ENCODE data around the gene NAT16.
"Not testable (repeated sequence)": the region's sequence is repeated elsewhere in the genome, so short reads cannot be mapped to it uniquely, and the experiment has no call there.

NAT16 gene

DNA sequence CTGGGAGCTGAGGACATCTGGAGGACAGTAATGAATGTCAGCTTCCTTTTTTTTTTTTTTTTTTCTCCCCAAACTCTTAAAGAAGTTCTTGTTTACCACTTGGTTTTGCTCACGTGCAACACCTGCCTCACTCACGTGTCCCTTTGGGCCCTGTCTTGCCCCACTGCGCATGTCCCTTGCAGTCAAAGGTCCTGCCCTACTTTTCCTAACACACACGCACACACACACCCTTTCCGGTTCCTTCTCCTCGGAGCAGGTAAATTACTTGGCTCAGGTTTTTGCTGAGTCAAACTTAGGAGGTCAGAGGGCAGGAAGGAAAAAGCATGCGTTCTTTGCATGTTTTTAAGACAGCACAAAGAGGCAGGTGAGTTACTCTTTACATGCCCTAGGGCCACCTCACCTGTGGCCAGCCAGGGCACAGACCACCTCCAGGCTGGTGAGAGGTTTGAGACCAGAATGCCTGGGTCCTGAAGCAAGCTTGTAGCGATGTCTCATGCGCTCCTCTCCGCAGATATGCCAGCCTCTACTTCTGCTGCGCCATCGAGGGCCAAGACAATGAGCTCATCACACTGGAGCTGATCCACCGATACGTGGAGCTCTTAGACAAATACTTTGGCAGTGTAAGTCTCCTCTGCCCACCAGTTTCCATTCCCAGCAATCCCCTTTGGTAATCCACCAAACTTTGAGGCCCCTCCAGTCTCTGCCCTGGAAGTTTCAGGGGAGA, 23.1 kb downstream of the NAT16 start:
- DNase-seq (ENCODE audit: low read depth in 2 of 2): no peak

DNA sequence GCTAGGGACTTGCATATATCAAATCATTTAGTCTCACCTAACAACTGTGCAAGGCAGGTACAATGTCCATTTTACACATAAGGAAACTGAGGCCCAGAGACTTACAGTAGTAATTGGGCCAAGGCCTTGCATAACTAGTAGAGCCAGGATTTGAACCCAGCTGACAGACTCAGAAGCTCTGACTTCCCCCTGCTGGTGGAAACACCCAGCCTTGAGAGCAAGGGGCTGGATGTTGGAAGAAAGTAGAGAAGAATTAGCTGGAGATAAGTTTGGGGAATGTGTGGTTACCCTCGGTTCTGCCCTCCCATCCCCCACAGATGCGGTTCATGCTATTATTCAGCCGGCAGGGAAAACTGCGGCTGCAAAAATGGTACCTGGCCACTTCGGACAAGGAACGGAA, 23.8 kb downstream of the NAT16 start:
- DNase-seq (ENCODE audit: low read depth in 2 of 2): no peak

DNA sequence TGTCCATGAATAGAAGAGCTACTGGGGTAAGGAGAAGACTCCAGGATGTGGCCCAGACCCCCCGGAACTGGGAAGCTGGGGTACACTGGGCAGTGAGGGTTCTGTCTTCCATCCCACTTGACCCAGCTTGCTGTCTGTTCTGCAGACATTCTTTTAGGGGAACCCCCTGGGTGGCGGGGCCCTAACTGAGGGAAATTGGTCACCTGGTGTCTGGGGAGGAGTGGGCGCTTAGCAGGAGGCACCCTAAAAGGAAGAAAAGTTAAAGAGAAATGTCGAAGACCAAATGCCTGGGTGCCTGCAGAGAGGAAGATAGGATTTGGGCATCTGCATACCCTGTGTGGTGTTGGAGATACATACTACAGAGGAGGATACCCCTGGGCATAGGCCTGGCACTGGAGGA, 24.8 kb downstream of the NAT16 start:
- DNase-seq (ENCODE audit: low read depth in 2 of 2): no peak

DNA sequence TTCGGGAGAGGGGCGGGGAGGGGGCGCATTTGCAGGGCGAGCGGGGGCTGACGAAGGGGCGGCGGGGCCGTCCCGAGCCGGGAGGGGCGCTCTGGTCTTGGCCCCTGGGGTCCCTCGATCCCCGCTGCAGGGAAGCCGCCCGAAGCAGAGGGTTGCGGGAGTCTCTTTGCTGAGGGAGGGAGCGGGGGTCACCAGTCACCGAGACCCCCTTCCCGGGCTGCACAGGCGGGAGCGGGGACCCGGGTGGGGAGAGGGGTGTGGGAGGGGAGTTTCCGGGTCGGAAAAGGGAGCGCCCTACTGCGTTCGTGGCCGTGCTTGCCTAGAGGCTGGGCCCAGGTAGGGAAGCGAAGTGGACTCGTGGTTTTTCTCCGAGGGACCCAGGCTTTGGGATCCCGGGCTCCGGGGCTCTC, 25.4 kb downstream of the NAT16 start:
- no peak for DNase-seq (ENCODE audit: low read depth in 2 of 2)

DNA sequence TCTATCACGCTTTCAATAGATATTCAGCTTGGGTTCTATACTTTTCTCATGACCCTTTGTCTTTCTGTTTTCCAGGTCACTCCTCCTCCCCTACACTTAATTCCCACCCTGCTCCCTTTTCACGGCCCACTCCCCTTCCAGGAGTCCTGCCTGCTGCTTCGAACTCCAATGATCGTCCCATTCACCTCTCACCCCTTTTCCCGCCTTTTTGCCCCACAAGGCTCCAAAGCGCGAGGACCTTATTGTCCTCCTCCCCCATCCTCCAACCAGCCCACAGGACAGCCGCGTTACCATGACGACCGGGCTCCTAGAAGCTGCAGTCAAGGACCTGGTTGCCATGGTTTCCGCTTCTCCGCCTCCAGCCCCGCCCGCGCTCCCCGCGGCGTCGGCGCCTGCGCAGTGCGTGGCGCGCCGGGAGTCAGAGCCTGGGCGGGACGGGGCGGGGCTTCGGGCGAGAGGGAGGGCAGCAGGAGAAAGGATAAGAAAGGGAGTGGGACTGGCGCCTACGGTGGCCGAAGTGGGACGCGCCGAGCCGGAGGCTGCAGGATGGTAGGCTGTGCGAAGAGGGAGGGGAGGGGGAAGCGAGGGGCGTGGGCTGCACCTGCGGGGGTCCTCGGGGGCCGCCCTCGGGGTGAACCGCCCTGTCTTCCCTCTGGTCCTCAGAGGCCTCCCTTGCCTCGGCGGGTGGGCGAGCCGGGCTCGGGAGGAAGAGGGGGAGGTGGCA, 26.0 kb downstream of the NAT16 start, which contains the start of gene AP1S1:
AP1S1 (plus strand) TSS at position 508 of the 724 bp plus-strand sequence; CDS start at position 547, 39 bp downstream.
- peak; percentile 89 to 90 for DNase-seq (ENCODE audit: low read depth in 2 of 2)

DNA sequence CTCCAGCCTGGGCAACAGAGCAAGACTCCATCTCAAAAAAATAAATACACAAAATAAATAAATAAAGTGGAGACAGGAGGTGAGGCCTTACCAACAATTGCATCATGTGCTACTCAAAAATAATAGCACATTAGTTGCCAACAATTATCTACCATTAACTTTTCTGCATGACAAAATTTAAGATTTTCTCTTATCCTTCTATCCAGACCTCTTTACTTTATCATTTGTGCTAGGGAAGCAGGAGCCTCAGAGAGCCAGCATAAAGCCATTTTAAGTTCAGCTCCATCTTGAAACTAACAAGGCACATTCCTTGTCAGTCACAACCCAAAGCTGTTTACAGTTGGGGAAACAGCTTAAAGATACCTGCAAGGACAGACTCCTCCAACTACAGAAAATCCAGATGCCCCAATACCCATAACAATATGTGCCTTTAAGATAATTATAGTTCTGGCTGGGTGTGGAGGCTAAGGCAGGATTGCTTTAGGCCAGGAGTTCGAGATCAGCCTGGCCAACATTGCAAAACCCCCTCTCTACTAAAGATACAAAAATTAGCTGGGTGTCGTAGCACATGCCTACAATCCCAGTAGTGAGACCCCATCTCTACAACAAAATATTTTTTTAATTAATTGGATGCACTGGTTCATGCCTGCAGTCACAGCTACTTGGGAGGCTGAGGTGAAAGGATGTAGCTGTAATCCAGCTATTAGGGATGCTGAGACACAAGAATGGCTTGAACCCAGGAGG, 28.0 kb downstream of the NAT16 start:
- no peak for DNase-seq (ENCODE audit: low read depth in 2 of 2)

DNA sequence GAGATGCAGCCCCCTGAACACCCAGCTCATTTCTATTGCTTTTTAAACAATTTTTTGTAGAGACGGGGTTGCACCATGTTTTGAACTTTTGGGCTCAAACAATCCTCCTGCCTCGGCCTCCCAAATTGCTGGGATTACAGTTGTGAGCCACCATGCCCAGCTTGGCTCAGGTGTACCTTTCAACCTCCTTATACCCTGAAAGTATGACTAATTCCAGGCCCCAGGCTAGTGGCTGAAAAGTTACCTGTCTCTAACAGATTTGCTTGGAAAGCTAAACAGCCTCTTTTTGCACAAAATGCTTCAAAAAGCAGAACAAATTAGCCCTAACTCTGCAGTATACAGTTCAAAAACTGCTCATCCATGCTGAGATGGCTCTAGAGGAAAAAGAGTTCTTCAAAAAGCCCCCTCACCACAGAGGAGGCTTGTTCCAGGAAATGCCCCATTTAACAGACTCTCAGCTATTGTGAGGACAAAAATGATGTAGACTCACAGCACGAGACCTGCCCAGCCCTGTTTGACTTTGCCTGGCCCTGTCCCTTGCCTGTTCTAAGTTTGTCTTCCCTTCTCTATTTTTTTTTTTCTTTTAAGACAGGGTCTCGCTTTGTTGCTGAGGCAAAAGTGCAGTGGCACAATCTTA, 39.2 kb downstream of the NAT16 start:
- DNase-seq (ENCODE audit: low read depth in 2 of 2): no peak

DNA sequence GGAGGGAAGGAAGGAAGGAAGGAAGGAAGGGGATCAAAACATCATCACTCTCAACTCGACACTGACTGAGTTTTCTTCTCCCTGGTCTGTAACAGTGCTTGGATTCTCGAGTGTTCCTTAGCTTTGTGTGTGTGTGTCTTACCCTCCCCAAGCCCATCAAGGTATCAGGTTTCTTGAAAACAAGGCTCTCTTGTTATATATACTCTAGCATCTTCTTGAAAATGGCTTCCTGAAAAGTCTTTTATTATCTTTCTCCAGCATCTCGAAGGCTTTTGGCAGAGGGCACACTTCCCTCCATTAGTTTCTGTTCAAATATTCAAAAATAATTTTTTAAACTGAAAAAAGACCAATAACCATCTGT, 39.8 kb downstream of the NAT16 start:
- DNase-seq (ENCODE audit: low read depth in 2 of 2): no peak

DNA sequence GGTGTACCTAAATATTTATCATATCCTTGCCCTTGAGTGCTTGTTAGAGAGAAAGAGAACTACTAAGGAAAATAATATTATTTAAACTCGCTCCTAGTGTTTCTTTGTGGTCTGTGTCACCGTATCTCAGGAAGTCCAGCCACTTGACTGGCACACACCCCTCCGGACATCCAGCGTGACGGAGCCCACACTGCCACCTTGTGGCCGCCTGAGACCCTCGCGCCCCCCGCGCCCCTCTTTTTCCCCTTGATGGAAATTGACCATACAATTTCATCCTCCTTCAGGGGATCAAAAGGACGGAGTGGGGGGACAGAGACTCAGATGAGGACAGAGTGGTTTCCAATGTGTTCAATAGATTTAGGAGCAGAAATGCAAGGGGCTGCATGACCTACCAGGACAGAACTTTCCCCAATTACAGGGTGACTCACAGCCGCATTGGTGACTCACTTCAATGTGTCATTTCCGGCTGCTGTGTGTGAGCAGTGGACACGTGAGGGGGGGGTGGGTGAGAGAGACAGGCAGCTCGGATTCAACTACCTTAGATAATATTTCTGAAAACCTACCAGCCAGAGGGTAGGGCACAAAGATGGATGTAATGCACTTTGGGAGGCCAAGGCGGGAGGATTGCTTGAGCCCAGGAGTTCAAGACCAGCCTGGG, 41.8 kb downstream of the NAT16 start:
- DNase-seq (ENCODE audit: low read depth in 2 of 2): peak; percentile 81 to 87

DNA sequence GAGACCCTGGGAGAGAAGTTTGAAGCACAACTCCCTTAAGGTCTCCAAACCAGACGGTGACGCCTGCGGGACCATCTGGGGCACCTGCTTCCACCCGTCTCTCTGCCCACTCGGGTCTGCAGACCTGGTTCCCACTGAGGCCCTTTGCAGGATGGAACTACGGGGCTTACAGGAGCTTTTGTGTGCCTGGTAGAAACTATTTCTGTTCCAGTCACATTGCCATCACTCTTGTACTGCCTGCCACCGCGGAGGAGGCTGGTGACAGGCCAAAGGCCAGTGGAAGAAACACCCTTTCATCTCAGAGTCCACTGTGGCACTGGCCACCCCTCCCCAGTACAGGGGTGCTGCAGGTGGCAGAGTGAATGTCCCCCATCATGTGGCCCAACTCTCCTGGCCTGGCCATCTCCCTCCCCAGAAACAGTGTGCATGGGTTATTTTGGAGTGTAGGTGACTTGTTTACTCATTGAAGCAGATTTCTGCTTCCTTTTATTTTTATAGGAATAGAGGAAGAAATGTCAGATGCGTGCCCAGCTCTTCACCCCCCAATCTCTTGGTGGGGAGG, 42.4 kb downstream of the NAT16 start:
- no peak for DNase-seq (ENCODE audit: low read depth in 2 of 2)

DNA sequence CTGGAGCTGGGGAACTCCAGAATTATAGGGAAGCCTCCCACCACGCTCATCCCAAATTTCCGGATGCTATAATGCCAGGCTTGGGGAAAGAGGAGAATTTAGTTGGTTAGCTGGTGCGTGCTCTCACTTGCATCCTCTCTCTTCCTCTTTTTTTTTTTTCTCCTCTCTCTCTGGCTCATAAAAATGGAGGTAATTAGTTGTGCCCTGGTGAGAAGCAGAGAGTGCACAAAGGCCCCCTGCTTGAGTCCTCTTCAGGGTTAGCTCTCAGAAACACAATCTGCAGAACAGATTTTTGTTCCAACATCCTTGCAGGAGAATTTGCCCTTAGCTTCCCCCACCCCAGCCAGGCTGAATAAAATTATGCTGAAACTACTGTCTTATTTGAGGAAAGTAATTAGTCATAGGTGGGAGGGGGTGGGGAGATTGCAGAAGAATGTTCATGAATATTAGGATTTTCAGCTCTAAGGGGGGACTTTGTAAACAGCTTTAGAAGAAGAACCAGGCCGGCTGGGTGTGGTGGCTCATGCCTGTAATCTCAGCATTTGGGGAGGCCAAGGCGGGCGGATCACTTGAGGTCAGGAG, 45.6 kb downstream of the NAT16 start:
- DNase-seq (ENCODE audit: low read depth in 2 of 2): no peak

DNA sequence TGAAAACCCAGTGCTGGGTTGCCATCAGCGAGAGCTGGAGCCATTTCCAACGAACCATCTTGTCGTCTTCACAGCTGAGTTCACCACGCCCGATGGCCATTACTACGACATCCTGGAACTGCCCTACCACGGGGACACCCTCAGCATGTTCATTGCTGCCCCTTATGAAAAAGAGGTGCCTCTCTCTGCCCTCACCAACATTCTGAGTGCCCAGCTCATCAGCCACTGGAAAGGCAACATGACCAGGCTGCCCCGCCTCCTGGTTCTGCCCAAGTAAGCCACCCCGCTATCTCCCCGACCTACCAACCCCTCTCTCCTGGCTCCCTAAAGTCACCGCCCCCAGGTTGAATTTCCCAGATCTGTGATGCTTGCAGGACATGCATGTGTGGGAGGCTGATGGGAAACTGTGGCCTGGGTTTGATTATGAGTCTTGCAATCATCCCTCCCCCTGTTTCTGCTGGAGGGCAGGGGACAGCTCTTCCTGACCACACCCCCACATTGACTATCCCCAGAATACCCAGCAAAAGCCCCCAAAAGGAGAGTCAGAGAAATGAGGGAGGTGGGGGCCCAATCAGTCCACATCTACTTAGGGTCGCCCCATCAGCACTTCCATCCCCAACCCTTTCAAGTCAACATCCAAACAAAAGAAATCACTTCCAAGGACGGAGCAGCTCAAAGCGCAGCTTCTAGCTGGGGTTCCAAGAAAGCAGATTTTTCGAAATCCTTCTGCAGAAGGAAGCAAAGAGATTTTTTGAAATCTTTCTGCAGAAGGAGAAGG, 46.3 kb downstream of the NAT16 start:
- no peak for DNase-seq (ENCODE audit: low read depth in 2 of 2)

DNA sequence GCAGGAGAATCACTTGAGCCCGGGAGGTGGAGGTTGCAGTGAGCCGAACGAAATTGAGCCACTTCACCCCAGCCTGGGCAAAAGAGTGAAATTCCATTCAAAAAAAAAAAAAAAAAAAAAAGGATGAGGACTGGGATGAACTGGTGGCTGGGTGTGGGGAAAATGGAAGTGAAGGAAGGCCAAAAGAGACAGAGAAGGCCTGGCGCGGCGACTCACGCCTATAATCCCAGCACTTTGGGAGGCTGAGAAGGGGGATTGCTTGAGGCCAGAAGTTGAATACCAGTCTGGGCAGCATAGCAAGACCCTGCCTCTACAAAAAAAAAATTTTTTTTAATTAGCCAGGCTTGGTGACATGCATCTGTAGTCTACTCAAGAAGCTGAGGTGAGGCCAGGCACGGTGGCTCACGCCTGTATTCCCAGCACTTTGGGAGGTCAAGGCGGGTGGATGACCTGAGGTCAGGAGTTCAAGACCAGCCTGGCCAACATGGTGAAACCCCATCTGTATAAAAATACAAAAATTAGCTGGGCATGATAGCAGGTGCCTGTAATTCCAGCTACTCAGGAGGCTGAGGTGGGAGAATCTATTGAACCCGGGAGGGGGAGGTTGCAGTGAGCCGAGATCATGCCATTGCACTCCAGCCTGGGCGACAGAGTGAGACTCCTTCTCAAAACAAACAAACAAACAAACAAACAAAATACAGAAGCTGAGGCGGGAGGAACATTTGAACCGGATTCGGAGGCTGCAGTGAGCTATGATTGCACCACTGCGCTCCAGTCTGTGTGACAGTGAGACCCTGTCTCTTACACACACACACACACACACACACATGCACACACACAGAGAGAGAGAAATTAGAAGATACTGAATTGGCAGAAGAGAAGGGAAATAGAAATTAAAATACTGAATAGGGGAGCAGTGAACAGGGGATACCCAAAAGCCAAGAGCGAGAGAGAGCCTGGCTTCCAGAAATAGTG, 47.2 kb downstream of the NAT16 start:
- DNase-seq (ENCODE audit: low read depth in 2 of 2): not testable (repeated sequence)

DNA sequence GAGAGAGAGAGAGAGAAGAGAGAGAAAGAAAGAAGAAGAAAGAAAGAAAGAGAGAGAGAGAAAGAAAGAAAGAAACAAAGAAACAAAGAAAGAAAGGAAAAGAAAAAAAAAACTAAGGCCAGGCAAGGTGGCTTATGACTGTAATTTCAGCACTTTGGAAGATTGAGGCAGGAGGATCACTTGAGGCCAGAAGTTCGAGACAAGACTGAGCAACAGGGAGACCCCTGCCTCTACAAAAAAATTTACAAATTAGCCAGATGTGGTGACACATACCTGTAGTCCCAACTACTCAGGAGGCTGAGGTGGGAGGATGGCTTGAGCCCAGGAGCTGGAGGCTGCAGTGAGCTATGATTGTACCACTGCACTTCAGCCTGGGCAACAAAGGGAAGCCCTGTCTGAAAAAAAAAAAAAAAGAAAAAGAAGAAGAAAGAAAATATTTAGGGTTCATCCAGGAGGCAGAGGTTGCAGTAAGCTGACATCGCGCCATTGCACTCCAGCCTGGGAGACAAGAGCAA, 50.4 kb downstream of the NAT16 start:
- DNase-seq (ENCODE audit: low read depth in 2 of 2): no peak

DNA sequence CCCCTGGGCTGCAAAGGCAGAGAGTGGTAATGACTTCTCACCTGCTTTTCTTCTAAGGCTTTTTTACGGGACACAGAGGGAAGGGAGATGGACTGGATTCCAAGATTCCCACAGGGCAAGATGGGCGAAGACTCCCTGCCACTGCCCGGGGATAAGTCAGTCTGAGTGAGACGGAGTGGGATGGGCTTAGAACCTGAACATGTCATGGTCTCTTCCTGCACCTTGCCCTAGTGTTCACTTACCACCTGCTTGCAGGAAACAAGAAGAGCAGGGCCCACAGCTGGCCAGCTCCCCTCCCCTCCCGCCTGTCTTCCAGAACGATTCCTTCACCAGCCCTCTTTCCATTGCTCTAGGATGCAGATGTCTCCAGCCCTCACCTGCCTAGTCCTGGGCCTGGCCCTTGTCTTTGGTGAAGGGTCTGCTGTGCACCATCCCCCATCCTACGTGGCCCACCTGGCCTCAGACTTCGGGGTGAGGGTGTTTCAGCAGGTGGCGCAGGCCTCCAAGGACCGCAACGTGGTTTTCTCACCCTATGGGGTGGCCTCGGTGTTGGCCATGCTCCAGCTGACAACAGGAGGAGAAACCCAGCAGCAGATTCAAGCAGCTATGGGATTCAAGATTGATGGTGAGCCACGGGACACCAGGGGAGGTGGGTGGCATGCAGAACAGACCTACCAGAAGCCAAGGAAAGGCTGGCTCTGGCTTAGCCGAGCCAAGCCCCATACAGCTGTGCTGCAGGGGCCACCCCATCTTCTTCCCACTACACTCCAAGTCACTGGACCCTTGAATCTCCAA, 51.9 kb downstream of the NAT16 start:
- no peak for DNase-seq (ENCODE audit: low read depth in 2 of 2)

DNA sequence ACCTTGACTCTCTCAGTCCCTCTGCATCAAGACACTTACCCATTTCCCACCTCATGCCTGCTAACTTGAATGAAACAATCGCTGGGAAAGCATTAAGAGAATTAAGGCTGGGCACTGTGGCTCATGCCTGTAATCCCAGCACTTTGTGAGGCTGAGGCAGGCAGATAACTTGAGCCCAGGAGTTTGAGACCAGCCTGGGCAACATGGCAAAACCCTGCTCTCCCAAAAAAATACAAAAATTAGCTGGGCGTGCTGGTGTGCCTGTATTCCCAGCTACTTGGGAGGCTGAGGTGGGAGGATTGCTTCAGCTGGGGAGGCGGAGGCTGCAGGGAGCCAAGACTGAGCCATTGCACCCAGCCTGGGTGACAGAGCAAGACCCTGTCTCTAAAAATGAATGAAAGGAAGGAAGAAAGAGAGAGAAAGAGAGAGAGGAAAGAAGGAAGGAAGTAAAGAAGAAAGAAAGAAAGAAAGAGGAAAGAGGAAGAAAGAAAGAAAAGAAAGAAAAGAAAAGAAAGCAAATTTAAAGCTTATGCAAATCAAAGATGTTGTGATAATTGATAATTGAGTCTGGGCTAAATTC, 52.5 kb downstream of the NAT16 start:
- DNase-seq (ENCODE audit: low read depth in 2 of 2): no peak

DNA sequence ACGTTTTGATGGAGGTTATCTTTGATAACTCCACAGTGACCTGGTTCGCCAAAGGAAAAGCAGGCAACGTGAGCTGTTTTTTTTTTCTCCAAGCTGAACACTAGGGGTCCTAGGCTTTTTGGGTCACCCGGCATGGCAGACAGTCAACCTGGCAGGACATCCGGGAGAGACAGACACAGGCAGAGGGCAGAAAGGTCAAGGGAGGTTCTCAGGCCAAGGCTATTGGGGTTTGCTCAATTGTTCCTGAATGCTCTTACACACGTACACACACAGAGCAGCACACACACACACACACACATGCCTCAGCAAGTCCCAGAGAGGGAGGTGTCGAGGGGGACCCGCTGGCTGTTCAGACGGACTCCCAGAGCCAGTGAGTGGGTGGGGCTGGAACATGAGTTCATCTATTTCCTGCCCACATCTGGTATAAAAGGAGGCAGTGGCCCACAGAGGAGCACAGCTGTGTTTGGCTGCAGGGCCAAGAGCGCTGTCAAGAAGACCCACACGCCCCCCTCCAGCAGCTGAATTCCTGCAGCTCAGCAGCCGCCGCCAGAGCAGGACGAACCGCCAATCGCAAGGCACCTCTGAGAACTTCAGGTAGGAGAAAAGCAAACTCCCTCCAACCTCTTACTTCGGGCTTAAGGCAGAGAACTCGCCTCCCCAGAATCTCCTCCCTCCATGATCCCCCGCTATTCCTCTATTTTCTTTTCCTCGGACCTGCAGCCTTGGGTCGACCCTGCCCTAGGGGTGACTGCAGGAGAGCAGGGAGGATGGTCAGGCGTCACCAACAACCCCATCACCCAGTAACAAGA, 53.2 kb downstream of the NAT16 start, which contains the start of gene SERPINE1:
SERPINE1 (plus strand) TSS at position 454 of the 809 bp plus-strand sequence. CDS start 1,290 bp downstream, outside the sequence.
- DNase-seq (ENCODE audit: low read depth in 2 of 2): peak; percentile 25 to 51
